Thoracic aorta (tissue), 2 donors: ENCODE measurements around the gene ZDHHC8. TPM values are rescaled to one million over a fixed set of nuclear protein-coding genes. Genes with fewer than 3 reads are reported as not detected.

ENCODE experiments used
- ATAC-seq: fragments of 150-250 bp; one replicate; pipeline ENCODE4 v1.8.0; 2017; ENCODE audit warnings: low read depth; ENCODE audit not compliant: insufficient number of reproducible peaks, low FRiP score
- DNase-seq: peaks from one replicate; pipeline ENCODE4 v3.0.0-alpha.2; 2020; ENCODE audit warnings: low spot score
- H3K27ac ChIP-seq, 2 donors: fragments of 200-600 bp; sonication (generic); 1 replicate in 1 of 2; 2 replicates in 1 of 2; pipeline ENCODE4 v1.5.1; 2016; ENCODE audit warnings: mild to moderate bottlenecking in 2 of 2, moderate library complexity in 2 of 2
- H3K27me3 ChIP-seq: fragments of 200-600 bp; sonication (generic); replicated peaks from 2 replicates; pipeline ENCODE4 v1.6.0; 2016; ENCODE audit warnings: mild to moderate bottlenecking; ENCODE audit not compliant: insufficient read depth
- H3K36me3 ChIP-seq: fragments of 200-600 bp; sonication (generic); one replicate; pipeline ENCODE4 v1.5.1; 2016
- H3K4me1 ChIP-seq, 2 donors: fragments of 200-600 bp; sonication (generic); 1 replicate in 1 of 2; 2 replicates in 1 of 2; pipeline versions ENCODE4 v1.5.1 to v1.6.0; 2016; ENCODE audit warnings: low read depth in 2 of 2, mild to moderate bottlenecking in 1 of 2; ENCODE audit not compliant: control insufficient read depth in 1 of 2
- H3K4me3 ChIP-seq: fragments of 200-600 bp; sonication (generic); 2 replicates; pipeline ENCODE4 v1.5.1; 2016; ENCODE audit warnings: mild to moderate bottlenecking
- H3K9me3 ChIP-seq: fragments of 200-600 bp; sonication (generic); 2 replicates; pipeline ENCODE4 v1.5.1; 2016
- CTCF ChIP-seq: fragments of 200-600 bp; sonication (generic); IDR thresholded peaks from one replicate; pipeline ENCODE4 v1.5.1; 2019; ENCODE audit warnings: antibody characterized with exemption
- total RNA-seq, 2 donors: library from RNA; depleted of rRNA; stranded (reverse); fragments of >200 nt; gene quantifications; one replicate each; pipeline versions ENCODE4 v1.1.0 to v1.2.3, GENCODE V29; 2016

ZDHHC8 gene
- total RNA-seq, 2 donors from 2014 or later: 14.8 to 49.8 TPM

- DNase-seq (no peak), ATAC-seq (no peak)
- H3K27ac ChIP-seq: no peak overlapping the region
- H3K4me1 ChIP-seq: peaks cover 4 to 22% of the 10 kb centered on the region in 2 donors
- H3K27me3 ChIP-seq: no peaks in the 10 kb centered on the region
- H3K36me3 ChIP-seq: peaks cover 71% of the 10 kb centered on the region
- no peak for TF ChIP-seq CTCF
- no peaks in the 10 kb centered on the region for H3K9me3 ChIP-seq
- no peak overlapping the region for H3K4me3 ChIP-seq
Measured at GRCh38 chr22:20089977-20090729, 41.5 kb upstream of the ZDHHC8 start.

GRCh38 chr22:20090730-20091240 is 40.8 kb upstream of the ZDHHC8 start:
- peaks cover 4 to 19% of the 10 kb centered on the region in 2 donors for H3K4me1 ChIP-seq
- no peak for TF ChIP-seq CTCF
- no peak overlapping the region for H3K27ac ChIP-seq
- ATAC-seq (no peak), DNase-seq (no peak)
- no peak overlapping the region for H3K4me3 ChIP-seq
- H3K27me3 ChIP-seq: no peaks in the 10 kb centered on the region
- H3K9me3 ChIP-seq: no peaks in the 10 kb centered on the region
- H3K36me3 ChIP-seq: peaks cover 77% of the 10 kb centered on the region

- H3K4me3 ChIP-seq: no peak overlapping the region
- ATAC-seq: no peak
- H3K9me3 ChIP-seq: no peaks in the 10 kb centered on the region
- H3K27ac ChIP-seq: no peak overlapping the region
- peaks cover 4 to 19% of the 10 kb centered on the region in 2 donors for H3K4me1 ChIP-seq
- H3K27me3 ChIP-seq: no peaks in the 10 kb centered on the region
- DNase-seq: no peak
- H3K36me3 ChIP-seq: peaks cover 75% of the 10 kb centered on the region
- no peak for TF ChIP-seq CTCF
Measured at GRCh38 chr22:20091690-20092476, 39.7 kb upstream of the ZDHHC8 start.

- DNase-seq (no peak), ATAC-seq (no peak)
- Histone ChIP-seq H3K4me1 (peaks cover 4 to 19% of the 10 kb centered on the region in 2 donors), H3K9me3 (no peaks in the 10 kb centered on the region), H3K27ac (no peak overlapping the region), H3K36me3 (peaks cover 69% of the 10 kb centered on the region), H3K4me3 (no peak overlapping the region), H3K27me3 (no peaks in the 10 kb centered on the region)
- TF ChIP-seq CTCF: no peak
Measured at GRCh38 chr22:20092477-20092854, 39.1 kb upstream of the ZDHHC8 start.
